ENCODE results near the gene BICRAL.

DNA sequence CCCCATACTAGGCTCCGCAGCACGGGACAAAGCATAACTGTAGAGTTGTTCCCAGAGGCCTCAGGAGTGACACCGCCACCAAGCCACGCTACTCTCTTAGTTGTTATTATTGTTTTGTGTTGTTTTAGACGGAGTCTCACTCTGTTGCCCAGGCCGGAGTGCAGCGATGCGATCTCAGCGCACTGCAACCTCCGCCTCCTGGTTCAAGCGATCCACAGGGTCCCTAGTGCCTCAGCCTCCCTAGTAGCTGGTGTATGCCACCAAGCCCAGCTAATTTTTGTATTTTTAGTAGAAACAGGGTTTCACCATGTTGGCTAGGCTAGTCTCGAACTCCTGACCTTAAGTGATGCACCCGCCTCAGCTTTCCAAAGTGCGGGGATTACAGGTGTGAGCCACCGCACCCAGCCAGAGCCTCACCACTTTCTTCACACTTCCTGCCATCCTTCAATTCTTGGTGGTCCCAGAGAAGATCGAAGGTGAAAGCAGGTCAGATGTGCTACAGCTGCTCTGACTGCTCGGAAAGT, 109.4 kb downstream of the BICRAL start:
- TF ChIP-seq POLR2A (IDR thresholded peaks at IDR 0.05) (no peak), CTCF (IDR thresholded peaks at IDR 0.05) (no peak)
